COLO829 (cell line): ENCODE data around the gene TMC7.
A peak's percentile ranks its signal among the peaks of the same experiment; 100 is the strongest.

Experiments used
- DNase-seq: peaks from one replicate; pipeline ENCODE4 v3.0.0; 2012; ENCODE audit warnings: low spot score

TMC7 gene

GRCh38 chr16:19029980-19030379 lies 46.2 kb downstream of the TMC7 start:
- no peak for DNase-seq

- DNase-seq = no peak
These were observed 48.0 kb downstream of the TMC7 start for GRCh38 chr16:19031738-19032137.

- DNase-seq = no peak
These were observed 50.0 kb downstream of the TMC7 start for GRCh38 chr16:19033761-19034160.

- no peak for DNase-seq
These were observed 56.7 kb downstream of the TMC7 start for GRCh38 chr16:19040400-19040799.

GRCh38 chr16:19044769-19045168 lies 61.0 kb downstream of the TMC7 start:
- no peak for DNase-seq

- no peak for DNase-seq
These were observed 62.3 kb downstream of the TMC7 start for GRCh38 chr16:19046062-19046461.

- no peak for DNase-seq
These were observed 79.0 kb downstream of the TMC7 start for GRCh38 chr16:19062706-19063105.

- DNase-seq = no peak
These were observed 83.2 kb downstream of the TMC7 start for GRCh38 chr16:19066988-19067348.

GRCh38 chr16:19067349-19068236 lies 83.9 kb downstream of the TMC7 start, which contains the start of gene COQ7:
TSS of gene COQ7 (plus strand) at chr16:19067614. CDS start at chr16:19067665, 51 bp downstream.
- DNase-seq = peak; percentile 95

GRCh38 chr16:19068237-19068815 lies 84.6 kb downstream of the TMC7 start:
- no peak for DNase-seq

GRCh38 chr16:19071811-19072777 lies 88.4 kb downstream of the TMC7 start:
- DNase-seq = peak; percentile 56

GRCh38 chr16:19073344-19073743 lies 89.6 kb downstream of the TMC7 start:
- no peak for DNase-seq

- no peak for DNase-seq
These were observed 90.1 kb downstream of the TMC7 start for GRCh38 chr16:19073863-19074262.

GRCh38 chr16:19075511-19075910 lies 91.8 kb downstream of the TMC7 start:
- no peak for DNase-seq

- DNase-seq = no peak
These were observed 94.1 kb downstream of the TMC7 start for GRCh38 chr16:19077879-19078278.

- no peak for DNase-seq
These were observed 99.9 kb downstream of the TMC7 start for GRCh38 chr16:19083670-19084069.

GRCh38 chr16:19084139-19084538 lies 100.4 kb downstream of the TMC7 start:
- DNase-seq = no peak

- no peak for DNase-seq
These were observed 101.1 kb downstream of the TMC7 start for GRCh38 chr16:19084879-19085278.

- peak; percentile 33 for DNase-seq
These were observed 102.0 kb downstream of the TMC7 start for GRCh38 chr16:19085679-19086200.

GRCh38 chr16:19086322-19087199 lies 102.8 kb downstream of the TMC7 start:
- DNase-seq = peak; percentile 85

- DNase-seq = no peak
These were observed 104.7 kb downstream of the TMC7 start for GRCh38 chr16:19088341-19088916.
